ENCODE measurements around the gene VDAC1. TPM values are rescaled to one million over a fixed set of nuclear protein-coding genes. Genes with fewer than 3 reads are reported as not detected.

Gene VDAC1
- total and polyA plus RNA-seq, 4 donors: 72.2 to 126 (median 96.4) TPM

DNA sequence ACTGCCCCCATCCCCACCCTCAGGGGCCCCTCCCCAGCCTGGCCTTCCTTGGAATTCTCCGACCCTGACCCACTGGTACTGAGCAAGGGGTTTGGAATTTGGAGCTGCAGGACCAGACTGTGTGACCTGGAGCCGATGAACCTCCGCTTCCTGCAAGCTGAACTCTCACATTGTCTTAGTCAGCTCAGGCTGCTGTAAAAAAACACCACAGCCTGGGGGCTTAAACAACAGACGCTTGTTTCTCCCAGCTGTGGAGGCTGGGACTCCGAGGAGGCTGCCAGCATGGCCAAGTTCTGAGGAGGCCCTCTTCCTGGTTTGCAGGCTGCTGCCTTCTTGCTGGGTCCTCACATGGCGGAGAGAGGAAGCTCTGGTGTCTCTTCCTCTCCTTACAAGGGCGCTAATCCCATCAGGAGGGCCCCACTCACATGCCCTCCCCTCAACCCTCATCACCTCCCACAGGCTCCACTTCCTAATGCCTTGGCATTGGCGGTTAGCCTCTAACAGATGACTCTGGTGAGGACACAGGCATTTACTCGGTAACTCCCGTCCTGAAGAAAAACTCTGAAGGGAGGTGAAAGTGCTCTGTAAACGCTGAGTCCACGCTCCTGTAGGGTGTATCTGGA lies 78.8 kb downstream of the VDAC1 start:
- Histone ChIP-seq H3K27ac (ENCODE audit: low read depth in 1 of 2, low read length in 2 of 2) (no peak overlapping the region), H3K4me3 (ENCODE audit: low read length in 2 of 2) (no peak overlapping the region), H3K4me1 (ENCODE audit: control insufficient read depth in 1 of 2, insufficient read depth in 2 of 2, low read length in 2 of 2) (no peaks in the 10 kb centered on the region), H3K36me3 (ENCODE audit: control insufficient read depth in 1 of 2, insufficient read depth in 2 of 2, low read length in 1 of 2) (no peaks in the 10 kb centered on the region), H3K9me3 (ENCODE audit: control insufficient read depth, low read length) (no peaks in the 10 kb centered on the region), H3K27me3 (ENCODE audit: control insufficient read depth in 1 of 2, insufficient read depth in 2 of 2, low read length in 1 of 2) (no peaks in the 10 kb centered on the region)
- DNase-seq (no peak), ATAC-seq (ENCODE audit: low FRiP score) (no peak)
- 92 to 94% methylated on average over 12 of the region's 12 CpGs for WGBS, 2 donors
- intact Hi-C loops (cut with DNase I): no loop called here

- Histone ChIP-seq H3K9me3 (ENCODE audit: control insufficient read depth, low read length) (no peaks in the 10 kb centered on the region), H3K4me1 (ENCODE audit: control insufficient read depth in 1 of 2, insufficient read depth in 2 of 2, low read length in 2 of 2) (no peaks in the 10 kb centered on the region), H3K27ac (ENCODE audit: low read depth in 1 of 2, low read length in 2 of 2) (no peak overlapping the region), H3K4me3 (ENCODE audit: low read length in 2 of 2) (no peak overlapping the region), H3K36me3 (ENCODE audit: control insufficient read depth in 1 of 2, insufficient read depth in 2 of 2, low read length in 1 of 2) (no peaks in the 10 kb centered on the region), H3K27me3 (ENCODE audit: control insufficient read depth in 1 of 2, insufficient read depth in 2 of 2, low read length in 1 of 2) (no peaks in the 10 kb centered on the region)
- DNase-seq (no peak), ATAC-seq (ENCODE audit: low FRiP score) (no peak)
- WGBS, 2 donors: 93 to 97% methylated on average over 3 of the region's 3 CpGs
- intact Hi-C loops (cut with DNase I): no loop called here
These were observed 79.5 kb downstream of the VDAC1 start for GRCh38 chr5:133925269-133925668.

DNA sequence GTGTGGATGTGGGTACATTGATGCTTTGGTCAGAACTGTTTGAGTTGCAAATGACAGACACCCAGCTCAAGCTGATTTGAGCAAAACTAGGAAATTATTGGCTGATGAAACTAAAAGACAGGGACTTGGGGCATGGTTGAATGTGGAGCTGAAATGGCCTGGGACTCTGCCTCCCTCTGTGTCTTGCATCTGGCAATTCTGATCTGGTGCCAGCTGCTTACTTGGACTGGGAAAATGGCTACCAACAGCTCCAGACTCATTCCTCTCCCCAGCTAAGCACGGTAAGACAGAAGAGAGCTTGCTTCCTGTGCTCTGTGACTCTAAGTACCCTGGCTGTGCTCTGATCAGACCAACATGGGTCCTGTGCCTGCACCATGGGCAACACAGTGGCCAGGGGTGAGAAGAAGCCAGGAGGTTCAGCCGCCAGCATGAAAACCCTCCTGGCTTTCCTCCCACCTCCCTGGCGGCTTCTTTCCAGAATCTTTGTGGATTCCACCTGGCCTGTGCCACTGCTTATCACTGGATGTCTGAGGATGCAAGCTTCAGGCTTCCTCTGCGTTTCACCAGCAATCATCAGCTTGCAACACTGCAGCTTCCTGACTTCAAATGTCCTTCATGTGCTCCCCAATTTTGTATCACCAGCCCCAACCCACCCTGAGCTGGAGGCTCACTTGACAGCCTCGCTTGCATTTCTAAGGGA lies 80.4 kb downstream of the VDAC1 start:
- Histone ChIP-seq H3K4me3 (ENCODE audit: low read length in 2 of 2) (no peak overlapping the region), H3K36me3 (ENCODE audit: control insufficient read depth in 1 of 2, insufficient read depth in 2 of 2, low read length in 1 of 2) (no peaks in the 10 kb centered on the region), H3K27ac (ENCODE audit: low read depth in 1 of 2, low read length in 2 of 2) (no peak overlapping the region), H3K9me3 (ENCODE audit: control insufficient read depth, low read length) (no peaks in the 10 kb centered on the region), H3K27me3 (ENCODE audit: control insufficient read depth in 1 of 2, insufficient read depth in 2 of 2, low read length in 1 of 2) (no peaks in the 10 kb centered on the region), H3K4me1 (ENCODE audit: control insufficient read depth in 1 of 2, insufficient read depth in 2 of 2, low read length in 2 of 2) (no peaks in the 10 kb centered on the region)
- ATAC-seq (ENCODE audit: low FRiP score) (no peak), DNase-seq (no peak)
- intact Hi-C loops (cut with DNase I): no loop called here
- WGBS, 2 donors: 74 to 76% methylated on average over 5 of the region's 5 CpGs

- H3K4me3 ChIP-seq (ENCODE audit: low read length in 2 of 2): no peak overlapping the region
- no peak overlapping the region for H3K27ac ChIP-seq (ENCODE audit: low read depth in 1 of 2, low read length in 2 of 2)
- no peaks in the 10 kb centered on the region for H3K36me3 ChIP-seq (ENCODE audit: control insufficient read depth in 1 of 2, insufficient read depth in 2 of 2, low read length in 1 of 2)
- WGBS, 2 donors: 62 to 68% methylated on average over 5 of the region's 5 CpGs
- DNase-seq (no peak), ATAC-seq (ENCODE audit: low FRiP score) (no peak)
- intact Hi-C loops (cut with DNase I): no loop called here
- H3K27me3 ChIP-seq (ENCODE audit: control insufficient read depth in 1 of 2, insufficient read depth in 2 of 2, low read length in 1 of 2): no peaks in the 10 kb centered on the region
- no peaks in the 10 kb centered on the region for H3K9me3 ChIP-seq (ENCODE audit: control insufficient read depth, low read length)
- no peaks in the 10 kb centered on the region for H3K4me1 ChIP-seq (ENCODE audit: control insufficient read depth in 1 of 2, insufficient read depth in 2 of 2, low read length in 2 of 2)
These were observed 82.8 kb downstream of the VDAC1 start for GRCh38 chr5:133921979-133922378.

Other genes starting within 250 kb of the VDAC1 start
- 10 to 100 TPM; 32.3 to 34.4 TPM for gene C5orf15, start 36.4 kb downstream of the VDAC1 start, total RNA-seq
- gene C5orf15, start 36.4 kb downstream of the VDAC1 start, polyA plus RNA-seq: 10 to 100 TPM; 18.7 to 30.6 TPM
- gene TCF7, start 109.7 kb upstream of the VDAC1 start, total RNA-seq: 1 to 10 TPM; 1.6 to 4.4 TPM
- 1 to 10 TPM in 1 of 2 donors, under 1 TPM in 1; 0.54 to 2.8 TPM for gene TCF7, start 109.7 kb upstream of the VDAC1 start, polyA plus RNA-seq
- gene SKP1, start 172.0 kb upstream of the VDAC1 start, total RNA-seq: 100 to 1,000 TPM; 304 to 330 TPM
- 1,000 to 10,000 TPM in 1 of 2 donors, 100 to 1,000 TPM in 1; 695 to 1,152 TPM for gene SKP1, start 172.0 kb upstream of the VDAC1 start, polyA plus RNA-seq
- 10 to 100 TPM; 72.4 to 96.6 TPM for gene PPP2CA, start 221.1 kb upstream of the VDAC1 start, total RNA-seq
- 10 to 100 TPM; 32.5 to 66.2 TPM for gene PPP2CA, start 221.1 kb upstream of the VDAC1 start, polyA plus RNA-seq

Data from aorta (tissue), 5 donors.